Dermis blood vessel endothelial cell (primary cell): ENCODE results near the gene WNT9A. TPM values are rescaled to one million over a fixed set of nuclear protein-coding genes. Genes with fewer than 3 reads are reported as not detected.
A peak's percentile ranks its signal among the peaks of the same experiment; 100 is the strongest.

Experiments used
- DNase-seq: peaks from one replicate; pipeline ENCODE4 v3.0.0; 2010
- total RNA-seq: library from RNA; depleted of rRNA; stranded (reverse); fragments of >200 nt; gene quantifications from 2 replicates; pipeline ENCODE4 v1.2.3, GENCODE V29; 2014

WNT9A gene
- total RNA-seq, 1 donor from 2014 or later, result 2.9 TPM

DNA sequence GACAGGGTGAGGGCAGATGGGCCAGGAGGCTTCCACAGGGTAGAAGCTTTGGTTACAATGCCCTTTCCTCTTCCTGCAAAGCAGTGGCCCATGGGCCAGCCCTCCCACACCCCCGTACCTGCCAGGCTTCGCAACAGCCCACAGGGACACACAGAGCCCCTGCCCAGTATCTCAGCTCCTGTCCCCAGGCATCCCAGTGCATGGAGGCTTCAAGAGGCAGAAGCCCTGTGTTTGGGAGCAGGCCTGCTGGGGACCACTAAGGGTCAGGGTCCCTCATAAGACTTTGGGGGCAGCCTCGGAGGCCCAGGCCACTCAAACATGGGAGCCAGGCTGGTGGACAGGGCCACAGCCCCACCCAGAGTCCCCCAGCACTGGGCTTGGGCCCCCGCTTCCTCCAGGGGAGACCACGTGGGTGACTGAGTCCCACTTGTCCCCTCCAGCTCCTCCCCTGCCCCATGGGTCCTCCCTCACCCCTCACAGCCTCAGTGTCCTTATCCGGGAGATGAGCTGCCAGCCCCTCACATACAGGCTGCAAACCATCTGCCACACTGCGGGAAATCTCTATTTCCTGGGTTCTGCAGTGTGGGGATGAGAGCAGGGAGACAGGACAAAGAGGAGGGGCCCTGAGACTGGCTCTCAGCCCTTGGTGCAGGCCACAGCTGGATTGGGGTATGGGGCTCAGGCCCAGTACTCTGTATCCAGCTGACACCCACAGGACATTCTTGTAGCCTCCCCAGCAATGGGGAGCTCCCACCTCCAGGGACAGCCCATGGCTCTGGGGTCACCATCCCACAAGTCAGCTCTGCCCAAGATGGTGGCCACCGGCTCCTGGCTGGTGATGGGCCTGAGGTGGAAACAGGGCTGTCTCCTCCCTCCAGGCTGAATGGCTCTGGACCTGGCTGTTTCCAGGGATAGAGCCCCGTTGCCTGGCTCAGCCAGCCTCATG is 50.7 kb downstream of the WNT9A start:
- DNase-seq, result no peak

DNA sequence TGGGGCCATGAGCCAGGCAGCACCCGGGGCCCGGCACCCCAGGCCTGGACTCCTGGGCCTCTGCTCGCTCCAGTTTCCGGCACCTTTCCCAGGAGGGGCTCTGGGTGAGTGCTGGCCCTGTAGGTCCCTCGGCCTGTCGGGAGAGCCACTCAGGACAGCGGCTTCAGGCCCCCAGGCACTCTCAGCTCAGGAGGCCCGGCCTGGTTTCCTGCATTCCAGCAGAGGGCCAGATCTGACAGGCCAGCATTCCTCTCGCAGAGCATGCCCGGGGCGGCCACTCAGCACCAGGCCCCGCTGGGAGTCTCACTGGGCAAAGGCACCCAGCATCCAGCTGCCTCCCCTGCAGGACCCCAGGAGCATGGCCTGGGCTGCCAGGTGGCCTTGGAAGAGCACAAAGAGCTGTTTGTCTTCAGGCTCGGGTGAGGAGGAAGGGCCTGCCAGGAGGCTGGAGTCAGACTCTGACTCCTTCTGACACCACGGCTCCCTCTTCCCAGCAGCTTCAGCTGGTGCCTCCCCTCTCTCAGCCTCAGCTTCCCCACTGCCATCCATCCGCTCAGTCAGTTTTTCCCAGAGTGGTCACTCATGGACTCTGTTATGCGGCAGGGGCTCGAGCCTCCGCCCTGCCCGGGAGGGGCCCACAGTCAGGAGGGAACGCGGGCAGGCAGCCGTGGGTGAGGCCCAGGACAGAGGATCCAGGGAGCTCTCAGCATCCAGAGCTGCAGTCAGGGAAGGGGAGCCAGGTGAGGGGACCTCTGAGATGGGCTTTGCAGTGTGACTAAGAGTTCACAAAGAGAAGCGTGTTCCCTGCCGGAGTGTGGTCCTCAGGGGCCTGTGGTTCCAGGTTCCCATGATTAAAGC is 51.7 kb downstream of the WNT9A start:
- no peak for DNase-seq

DNA sequence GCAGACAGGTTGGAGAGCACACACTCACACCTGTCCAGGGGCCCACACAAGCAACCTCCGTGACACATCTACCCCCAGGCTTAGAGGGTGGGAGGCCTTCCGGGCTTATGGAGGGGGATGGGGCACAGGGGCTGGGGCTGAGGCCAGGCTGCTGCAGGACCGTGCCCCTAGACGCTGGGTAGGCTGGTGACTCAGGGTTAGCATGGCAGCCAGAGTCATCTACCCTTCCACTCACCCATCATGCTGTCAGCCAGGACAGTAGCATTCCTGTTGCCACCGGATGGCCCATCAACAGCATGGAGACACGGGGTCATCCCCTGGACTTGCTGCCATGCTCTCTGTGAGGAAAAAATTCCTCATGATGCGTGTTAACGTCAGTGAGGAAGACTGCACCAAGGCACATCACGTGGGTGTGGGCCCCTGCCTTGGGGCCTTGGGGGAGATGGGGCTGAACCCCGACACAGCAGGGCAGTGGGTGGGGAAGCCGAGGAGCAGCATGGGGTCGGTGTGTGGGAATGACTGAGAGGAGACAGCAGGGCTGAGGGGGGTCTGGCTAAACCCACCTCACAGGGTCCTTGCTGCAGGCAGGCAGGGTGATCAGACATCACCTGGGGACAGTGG is 52.8 kb downstream of the WNT9A start:
- DNase-seq, result no peak

- DNase-seq, result no peak
These were observed 53.6 kb downstream of the WNT9A start for GRCh38 chr1:227893949-227894721.

GRCh38 chr1:227893300-227893948 is 54.3 kb downstream of the WNT9A start:
- DNase-seq, result no peak

GRCh38 chr1:227892489-227893299 is 55.0 kb downstream of the WNT9A start:
- DNase-seq, result no peak

- DNase-seq, result no peak
These were observed 55.7 kb downstream of the WNT9A start for GRCh38 chr1:227891955-227892488.

GRCh38 chr1:227891223-227891954 is 56.3 kb downstream of the WNT9A start:
- no peak for DNase-seq

DNA sequence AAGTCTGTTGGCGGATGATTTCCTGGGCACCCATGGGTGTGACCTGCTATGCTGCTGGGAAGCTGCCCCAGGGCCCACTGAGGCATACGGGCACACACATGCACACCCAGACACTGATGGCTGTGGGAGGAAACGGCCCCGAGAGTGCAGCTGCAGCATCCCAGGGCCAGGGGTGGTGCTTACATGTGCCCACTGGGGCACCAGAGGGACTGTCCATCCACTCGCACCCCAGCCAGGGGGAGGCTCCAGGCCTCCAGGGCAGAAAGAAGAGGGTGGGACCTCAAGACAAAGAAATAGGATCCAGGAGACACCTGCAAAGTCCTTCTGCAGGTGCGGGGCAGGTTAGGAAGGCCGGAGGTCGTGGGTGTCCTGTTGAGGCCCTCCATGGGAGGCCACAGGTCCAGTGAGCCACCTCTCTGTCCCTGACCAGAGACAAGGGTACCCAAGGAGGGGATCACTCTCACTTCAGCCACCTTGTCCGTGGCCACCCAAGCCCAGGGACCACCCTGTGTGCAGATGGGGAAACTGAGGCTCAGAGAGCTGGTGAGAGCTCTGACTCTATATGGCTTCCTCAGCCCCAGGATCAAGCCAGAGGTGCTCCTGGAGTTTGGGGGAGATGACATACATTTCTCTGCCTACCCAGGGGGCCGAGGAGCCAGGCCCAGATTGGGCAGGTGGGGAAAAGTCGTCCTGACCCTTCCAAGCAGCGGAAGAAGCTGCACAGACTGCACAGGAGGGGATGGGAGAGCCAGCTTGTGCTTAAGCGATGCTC is 57.1 kb downstream of the WNT9A start:
- DNase-seq, result no peak

- DNase-seq, result no peak
These were observed 57.8 kb downstream of the WNT9A start for GRCh38 chr1:227889863-227890405.

- DNase-seq, result no peak
These were observed 58.5 kb downstream of the WNT9A start for GRCh38 chr1:227889047-227889862.

DNA sequence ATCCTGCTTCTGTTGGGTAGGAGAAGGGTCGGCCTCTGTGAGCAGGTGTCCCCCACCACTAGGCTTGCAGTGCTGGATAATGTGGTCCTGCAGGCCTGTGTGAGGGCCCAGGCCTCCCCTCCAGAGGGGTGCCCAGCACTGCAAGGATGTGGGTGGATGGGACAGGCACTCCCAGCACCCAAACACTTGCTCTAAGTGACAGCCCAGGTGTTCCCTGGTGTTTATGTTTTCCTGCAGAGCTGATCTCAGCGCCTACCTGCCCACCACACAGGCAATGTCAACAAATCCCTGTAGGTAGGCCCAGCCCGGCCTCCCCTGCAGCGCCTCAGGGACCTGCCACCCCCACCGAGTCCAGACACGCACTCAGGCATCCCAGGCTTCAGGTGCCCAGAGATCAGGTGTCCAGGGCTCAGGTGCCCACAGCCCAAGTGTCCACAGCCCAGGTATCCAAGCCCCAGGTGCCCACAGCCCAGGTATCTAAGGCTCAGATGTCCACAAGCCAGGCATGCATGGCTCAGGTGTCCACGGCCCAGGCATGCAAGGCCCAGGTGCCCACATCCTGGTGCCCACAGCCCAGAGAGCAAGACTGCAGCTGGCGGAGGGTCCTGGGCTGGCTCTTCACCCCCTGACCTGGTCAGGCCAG is 59.2 kb downstream of the WNT9A start:
- DNase-seq, result no peak

DNA sequence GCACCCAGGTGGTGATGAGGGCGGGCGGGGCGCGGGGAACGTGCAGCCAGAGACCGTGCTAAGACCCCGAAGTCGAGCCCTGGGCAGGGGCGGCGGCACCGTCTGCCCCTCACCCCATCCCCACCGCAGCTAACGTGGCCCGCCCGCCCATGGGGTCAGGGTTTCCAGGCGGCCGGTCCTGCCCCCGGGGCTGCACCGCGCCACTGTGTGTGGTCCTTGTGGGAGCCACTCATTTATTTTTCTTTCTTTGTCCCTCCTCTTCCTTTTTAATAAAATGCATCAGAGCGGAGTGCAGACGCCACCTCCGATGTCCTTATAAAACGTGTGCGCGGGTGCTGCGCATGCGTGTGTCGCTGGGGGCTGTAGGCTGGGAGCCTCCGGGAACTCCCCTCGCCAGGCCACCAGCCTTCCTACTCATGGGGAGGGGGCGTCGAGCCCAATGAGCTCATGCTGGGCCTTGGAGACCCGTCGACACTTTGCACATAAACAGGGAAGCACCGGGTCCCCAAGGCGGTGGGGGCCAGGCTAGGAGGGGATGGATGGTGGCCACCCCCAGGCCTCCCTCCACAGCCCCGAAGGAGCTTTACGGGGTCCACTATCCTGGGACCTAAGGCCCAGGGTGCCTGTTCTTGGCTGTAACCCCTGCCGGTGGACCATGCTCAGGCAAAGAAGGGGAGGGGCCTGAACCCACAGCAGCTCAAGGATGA is 59.9 kb downstream of the WNT9A start:
- peak; percentile 47 for DNase-seq

- peak; percentile 55 for DNase-seq
These were observed 60.6 kb downstream of the WNT9A start for GRCh38 chr1:227886993-227887696.

DNA sequence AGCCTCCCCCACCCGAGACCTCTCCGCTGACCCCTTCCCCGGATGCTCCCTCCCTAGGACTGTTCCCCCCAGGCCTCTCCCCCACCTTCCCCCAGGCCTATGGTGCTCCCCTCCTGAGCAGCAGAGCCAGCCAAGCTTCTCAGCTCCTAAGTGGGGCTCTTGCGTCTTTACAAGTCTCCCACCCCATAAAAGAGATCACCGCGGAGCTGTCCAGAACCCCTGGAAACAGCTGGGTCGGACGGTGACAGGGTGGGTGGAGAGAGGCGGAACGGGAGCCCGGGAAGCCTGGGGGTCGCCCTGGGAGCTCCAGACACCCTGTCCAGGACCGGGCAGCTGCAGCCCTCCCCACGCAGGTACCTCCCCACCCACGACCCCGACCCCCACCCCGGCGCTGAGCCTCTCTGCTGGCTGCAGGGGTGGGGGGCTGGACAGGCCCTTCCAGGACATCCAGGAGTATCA is 61.2 kb downstream of the WNT9A start:
- no peak for DNase-seq
